Stimulated activated CD8-positive, alpha-beta memory T cell treated with anti-CD3 and anti-CD28 coated beads, Interleukin-7, amount 100 ng/mL, for 4 hours (primary cell): ENCODE data around the gene RPL37A.

ENCODE experiments used
- DNase-seq, 2 donors: peaks; one replicate each; pipeline ENCODE4 v3.0.0-alpha.2; 2020; ENCODE audit warnings: low read depth in 2 of 2

RPL37A gene

DNA sequence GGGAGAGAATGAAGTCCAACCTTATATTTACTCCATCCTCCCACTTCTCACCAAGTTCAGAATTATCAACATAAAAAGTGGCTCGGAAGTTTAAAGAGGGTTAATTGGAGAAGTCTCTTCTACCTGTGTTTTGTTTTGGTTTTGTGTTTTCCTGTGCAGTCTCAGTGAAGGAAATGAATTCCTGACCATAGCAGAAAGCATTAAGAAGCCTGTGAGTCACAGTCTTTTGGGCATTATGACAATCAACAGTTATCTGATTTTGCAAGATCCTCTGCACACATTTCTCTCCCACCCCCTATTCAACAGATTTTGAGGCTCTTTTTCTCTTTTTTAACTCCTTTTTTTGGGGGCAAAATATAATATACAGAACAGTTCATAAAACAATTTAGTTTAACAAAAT is 8.6 kb upstream of the RPL37A start:
- DNase-seq, result no peak

GRCh38 chr2:216491793-216492596 is 6.6 kb upstream of the RPL37A start:
- DNase-seq, result no peak

GRCh38 chr2:216492597-216493333 is 5.9 kb upstream of the RPL37A start:
- no peak for DNase-seq

- DNase-seq, result no peak
These were observed 5.3 kb upstream of the RPL37A start for GRCh38 chr2:216493334-216493685.

- DNase-seq, result no peak
These were observed 3.0 kb upstream of the RPL37A start for GRCh38 chr2:216495656-216496055.

- DNase-seq, result no peak
These were observed 1.1 kb upstream of the RPL37A start for GRCh38 chr2:216497382-216498069.

DNA sequence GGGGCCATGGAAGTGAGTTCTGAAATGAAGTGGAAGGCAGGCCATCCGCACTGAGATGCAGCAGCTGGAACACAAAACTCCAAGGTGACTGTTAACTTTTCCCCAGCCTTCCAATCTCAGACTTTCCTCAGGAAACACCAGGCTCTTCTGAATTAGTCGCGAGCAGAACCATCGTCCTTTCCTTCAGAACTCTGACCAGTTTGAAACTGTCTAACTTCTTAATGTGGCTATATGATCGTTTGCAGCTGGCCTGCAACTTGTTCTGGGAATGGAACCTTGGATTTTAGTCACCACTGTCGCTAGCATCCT is 620 bp upstream of the RPL37A start:
- no peak for DNase-seq

DNA sequence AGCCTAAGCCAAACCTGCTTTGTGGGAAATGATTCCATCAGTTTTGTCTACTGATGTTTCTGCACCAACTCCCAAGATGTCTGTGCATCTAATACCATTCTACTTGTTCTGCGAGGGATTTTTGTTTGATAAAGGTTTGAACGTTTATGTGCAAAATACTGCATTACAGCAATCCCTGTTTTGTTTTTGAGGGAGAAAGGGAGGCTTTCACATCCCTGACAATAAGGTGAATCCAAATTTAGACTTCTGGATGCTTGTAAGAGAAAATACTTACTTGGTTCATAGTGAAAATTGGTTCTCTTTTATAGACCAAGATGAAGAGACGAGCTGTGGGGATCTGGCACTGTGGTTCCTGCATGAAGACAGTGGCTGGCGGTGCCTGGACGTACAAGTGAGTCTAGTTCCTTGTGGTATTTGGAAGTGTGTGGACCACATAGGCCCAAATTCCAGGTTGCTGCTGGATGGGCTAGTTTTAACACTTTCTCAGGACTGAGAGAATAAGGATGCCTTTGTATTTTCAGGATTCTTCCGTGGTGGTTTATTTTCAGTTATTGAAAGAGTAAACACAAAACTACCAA is 1.1 kb downstream of the RPL37A start:
- DNase-seq, result no peak

- DNase-seq, result no peak
These were observed 1.9 kb downstream of the RPL37A start for GRCh38 chr2:216500572-216500971.

- no peak for DNase-seq
These were observed 3.2 kb downstream of the RPL37A start for GRCh38 chr2:216501854-216502253.

- DNase-seq, result no peak
These were observed 3.9 kb downstream of the RPL37A start for GRCh38 chr2:216502381-216503158.

GRCh38 chr2:216503159-216503629 is 4.5 kb downstream of the RPL37A start:
- DNase-seq, result no peak

GRCh38 chr2:216503697-216504375 is 5.2 kb downstream of the RPL37A start:
- no peak for DNase-seq

DNA sequence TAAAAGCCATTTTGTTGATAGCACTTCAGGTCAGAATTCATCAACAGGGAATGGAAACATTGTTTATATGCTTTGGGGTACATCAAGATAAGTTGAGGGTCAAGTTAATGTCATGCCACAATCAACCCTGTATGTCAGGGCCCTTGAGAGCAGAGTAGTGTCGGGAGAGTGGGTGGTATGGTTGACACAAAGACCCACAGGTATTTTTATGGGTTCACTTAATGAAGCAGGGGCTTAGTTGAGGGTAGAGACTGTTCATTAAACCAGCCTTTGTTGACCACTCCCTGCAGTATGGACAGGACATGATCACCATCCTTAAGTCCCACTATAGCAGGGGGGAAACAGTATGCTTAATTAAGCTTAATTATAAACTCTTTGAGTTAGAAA is 5.7 kb downstream of the RPL37A start:
- no peak for DNase-seq

DNA sequence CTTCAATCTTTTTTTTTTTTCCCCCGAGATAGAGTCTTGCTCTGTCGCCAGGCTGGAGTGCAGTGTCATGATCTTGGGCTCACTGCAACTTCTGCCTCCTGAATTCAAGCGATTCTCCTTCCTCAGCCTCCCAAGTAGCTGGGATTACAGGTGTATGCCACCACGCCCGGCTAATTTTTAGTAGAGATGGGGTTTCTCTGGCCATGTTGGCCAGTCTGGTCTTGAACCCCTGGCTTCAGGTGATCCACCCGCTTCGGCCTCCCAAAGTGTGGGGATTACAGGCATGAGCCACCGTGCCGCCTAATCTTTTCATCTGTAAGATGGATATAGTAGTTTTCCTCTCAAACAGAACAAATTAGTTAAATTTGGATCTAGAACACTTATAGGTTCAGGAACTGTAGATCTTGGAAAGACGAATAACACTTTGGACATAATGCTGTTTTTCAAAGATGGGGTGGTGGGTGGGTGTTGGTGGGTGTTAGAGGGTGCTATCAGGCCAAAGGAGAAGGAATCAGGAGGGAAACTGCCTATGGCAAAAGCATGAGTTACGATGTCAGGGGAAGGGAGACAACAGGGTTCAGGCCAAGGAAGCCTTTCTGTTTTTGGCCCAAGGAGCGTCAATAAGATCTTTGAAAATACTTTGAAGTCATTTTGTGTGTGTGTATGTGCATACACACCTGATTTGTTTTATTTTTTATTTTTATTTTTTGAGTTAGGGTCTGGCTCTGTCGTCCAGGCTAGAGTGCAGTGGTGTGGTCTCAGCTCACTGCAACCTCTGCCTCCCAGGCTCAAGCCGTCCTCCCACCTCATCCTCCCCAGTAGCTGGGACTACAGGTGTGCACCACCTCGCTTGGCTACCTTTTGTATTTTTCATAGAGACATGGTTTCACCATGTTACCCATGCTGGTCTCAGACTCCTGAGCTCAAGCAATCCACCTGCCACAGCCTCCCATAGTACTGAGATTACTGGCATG is 6.8 kb downstream of the RPL37A start:
- DNase-seq, result no peak

DNA sequence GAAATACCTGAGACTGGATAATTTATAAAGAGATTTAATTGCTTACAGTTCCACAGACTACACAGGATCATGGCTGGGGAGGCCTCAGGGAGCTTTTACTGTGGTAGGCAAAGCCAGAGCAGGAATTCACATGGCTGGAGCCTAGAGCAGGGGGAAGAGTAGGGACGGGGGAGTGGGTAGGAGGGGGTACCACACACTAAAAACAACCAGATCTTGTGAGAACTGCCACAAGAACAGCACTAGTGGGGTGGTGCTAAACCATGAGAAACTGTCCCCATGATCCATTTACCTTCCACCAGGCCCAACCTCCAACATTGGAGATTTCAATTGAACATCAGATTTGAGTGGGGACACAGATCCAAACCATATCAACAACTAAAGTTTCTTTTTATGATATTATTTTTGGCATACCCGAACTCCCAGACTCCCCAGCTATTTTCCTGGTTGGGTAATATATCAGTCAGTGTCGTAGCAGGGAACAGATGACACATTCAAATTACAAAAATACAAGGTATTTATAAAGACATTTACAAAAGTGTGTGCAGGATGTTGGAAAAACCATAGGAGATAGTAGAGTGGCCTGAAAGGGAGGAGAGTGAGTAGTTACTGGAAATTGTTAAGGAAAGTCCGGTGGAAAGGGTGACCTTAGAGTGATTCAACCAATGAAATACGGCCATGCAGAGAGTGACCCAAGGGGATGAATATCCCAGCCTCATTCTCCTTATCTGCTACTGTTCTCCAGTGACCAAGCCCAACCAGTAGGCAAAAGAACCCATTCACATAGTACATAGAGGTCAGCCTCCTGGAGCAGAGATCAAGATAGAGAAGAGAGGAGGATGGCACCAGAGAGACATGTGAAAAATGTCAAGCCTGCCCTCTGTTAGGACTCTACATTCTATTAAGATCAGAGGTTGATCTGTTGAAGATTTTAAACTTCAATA is 8.8 kb downstream of the RPL37A start:
- no peak for DNase-seq

DNA sequence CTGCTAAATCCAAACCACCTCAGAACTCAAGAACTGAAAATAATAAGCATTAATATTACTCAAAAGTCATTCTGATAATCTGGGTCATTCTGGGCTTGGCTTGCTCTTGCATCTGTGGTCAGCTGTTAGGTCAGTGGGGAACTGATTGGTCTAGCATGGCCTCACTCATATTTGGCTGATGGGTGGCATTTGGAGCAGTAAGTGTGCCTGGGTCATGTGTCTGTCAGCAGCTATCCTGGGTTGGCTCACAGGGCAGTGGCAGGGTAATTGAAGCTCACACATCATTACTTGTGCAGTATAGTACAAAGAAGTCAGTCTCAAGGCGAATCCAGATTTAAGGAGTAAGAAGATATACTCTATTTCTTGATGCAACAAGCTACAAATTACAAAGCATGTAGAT is 9.6 kb downstream of the RPL37A start:
- no peak for DNase-seq

GRCh38 chr2:216516730-216517350 is 18.2 kb downstream of the RPL37A start:
- DNase-seq, result no peak
